Measurements from ENCODE around the gene TMTC2. TPM values are rescaled to one million over a fixed set of nuclear protein-coding genes. Genes with fewer than 3 reads are reported as not detected.

Gene TMTC2
- total RNA-seq, 4 donors from 2014 or later: 19.5 to 35.8 (median 22.9) TPM

DNA sequence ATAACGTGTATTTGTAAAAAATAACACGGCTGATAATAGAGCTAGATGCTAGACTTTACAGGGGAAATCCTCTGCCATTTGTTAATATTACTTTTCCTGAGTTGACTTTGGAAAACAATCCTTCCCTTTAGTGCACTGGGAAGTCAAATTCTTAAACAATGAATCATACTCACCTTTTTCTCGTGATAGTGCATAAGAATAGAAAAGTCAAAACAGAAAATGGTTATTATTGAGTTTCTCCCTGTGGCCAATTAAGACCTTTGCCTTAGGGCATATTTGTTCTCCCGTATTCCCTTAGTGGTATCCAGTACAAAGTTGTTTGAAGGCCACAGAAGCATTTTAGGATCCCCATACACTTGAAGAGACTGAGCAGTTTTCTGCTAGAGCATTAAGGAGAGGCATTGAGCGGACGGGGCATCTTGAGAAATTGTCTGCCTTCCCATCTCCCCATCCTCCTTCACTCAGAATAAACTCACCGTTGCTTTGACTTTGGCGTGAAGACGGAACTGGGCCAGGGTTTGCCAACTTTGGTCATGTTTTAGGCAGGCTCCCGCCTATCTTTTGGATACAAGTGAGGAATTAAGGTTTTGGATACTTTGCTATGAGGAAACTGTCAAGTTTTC, 171.3 kb downstream of the TMTC2 start:
- no peak overlapping the region for H3K4me3 ChIP-seq
- DNase-seq (ENCODE audit: low spot score in 2 of 2): no peak
- H3K27ac ChIP-seq: peak overlapping the region in 1 of 4 donors; percentile 15
- no peaks in the 10 kb centered on the region for H3K27me3 ChIP-seq
- TF ChIP-seq CTCF (IDR thresholded peaks at IDR 0.05) (no peak), POLR2A (IDR thresholded peaks at IDR 0.05) (no peak), EP300 (IDR thresholded peaks at IDR 0.05) (no peak)
- 75% methylated on average over 10 of the region's 10 CpGs for WGBS, 2 donors
- no peaks in the 10 kb centered on the region for H3K9me3 ChIP-seq
- no peaks in the 10 kb centered on the region for H3K4me1 ChIP-seq
- H3K36me3 ChIP-seq: peaks cover 0 to 4% (median 0%) of the 10 kb centered on the region in 3 donors

GRCh38 chr12:82858534-82858917, 171.8 kb downstream of the TMTC2 start:
- H3K36me3 ChIP-seq: peaks cover 0 to 4% (median 0%) of the 10 kb centered on the region in 3 donors
- WGBS, 2 donors: 91 to 92% methylated on average over 3 of the region's 3 CpGs

GRCh38 chr12:82862069-82862841, 175.5 kb downstream of the TMTC2 start:
- TF ChIP-seq POLR2A (IDR thresholded peaks at IDR 0.05) (no peak), CTCF (IDR thresholded peaks at IDR 0.05) (no peak), EP300 (IDR thresholded peaks at IDR 0.05) (no peak)
- peaks cover 0 to under 1% (median 0%) of the 10 kb centered on the region in 3 donors for H3K36me3 ChIP-seq
- no peak overlapping the region for H3K27ac ChIP-seq
- H3K27me3 ChIP-seq: no peaks in the 10 kb centered on the region
- WGBS, 2 donors: 18 to 20% methylated on average over 1 of the region's 1 CpG
- H3K9me3 ChIP-seq: no peaks in the 10 kb centered on the region
- no peak overlapping the region for H3K4me3 ChIP-seq
- H3K4me1 ChIP-seq: peaks cover 0 to 4% (median 0%) of the 10 kb centered on the region in 4 donors
- no peak for DNase-seq (ENCODE audit: low spot score in 2 of 2)

More at GRCh38 chr12:82858534-82858917, 171.8 kb downstream of the TMTC2 start:
- peak overlapping the region in 1 of 4 donors; percentile 15 for H3K27ac ChIP-seq
- TF ChIP-seq EP300 (IDR thresholded peaks at IDR 0.05) (no peak), CTCF (IDR thresholded peaks at IDR 0.05) (no peak), POLR2A (IDR thresholded peaks at IDR 0.05) (no peak)
- no peak overlapping the region for H3K4me3 ChIP-seq
- no peaks in the 10 kb centered on the region for H3K27me3 ChIP-seq
- H3K4me1 ChIP-seq: peaks cover 0 to 1% (median 0%) of the 10 kb centered on the region in 4 donors
- DNase-seq (ENCODE audit: low spot score in 2 of 2): no peak
- H3K9me3 ChIP-seq: no peaks in the 10 kb centered on the region

GRCh38 chr12:82862876-82863649, 176.4 kb downstream of the TMTC2 start:
- no peaks in the 10 kb centered on the region for H3K27me3 ChIP-seq
- H3K27ac ChIP-seq: no peak overlapping the region
- H3K4me3 ChIP-seq: no peak overlapping the region
- 61 to 65% methylated on average over 6 of the region's 6 CpGs for WGBS, 2 donors
- H3K36me3 ChIP-seq: no peaks in the 10 kb centered on the region
- H3K4me1 ChIP-seq: peaks cover 0 to 10% (median 0%) of the 10 kb centered on the region in 4 donors
- DNase-seq (ENCODE audit: low spot score in 2 of 2): no peak
- TF ChIP-seq CTCF (IDR thresholded peaks at IDR 0.05) (no peak), EP300 (IDR thresholded peaks at IDR 0.05) (no peak), POLR2A (IDR thresholded peaks at IDR 0.05) (no peak)
- no peaks in the 10 kb centered on the region for H3K9me3 ChIP-seq

Measured in tibial nerve (tissue), 4 donors.